IPS-15b (cell line): ENCODE results near the gene FAM222A.

Source experiments
- H3K27me3 ChIP-seq: one replicate; pipeline ENCODE4 v1.6.1; 2013; ENCODE audit warnings: low read length; ENCODE audit not compliant: control insufficient read depth, insufficient read depth
- H3K36me3 ChIP-seq: one replicate; pipeline ENCODE4 v1.6.1; 2013; ENCODE audit warnings: low read length; ENCODE audit not compliant: control insufficient read depth, insufficient read depth
- H3K4me1 ChIP-seq: one replicate; pipeline ENCODE4 v1.6.1; 2013; ENCODE audit warnings: mild to moderate bottlenecking, low read length; ENCODE audit not compliant: control insufficient read depth, insufficient read depth
- H3K4me3 ChIP-seq: one replicate; pipeline ENCODE4 v1.5.1; 2013; ENCODE audit warnings: low read depth, low read length
- H3K9ac ChIP-seq: one replicate; pipeline ENCODE4 v1.6.1; 2013; ENCODE audit warnings: low read depth, mild to moderate bottlenecking, low read length
- H3K9me3 ChIP-seq: one replicate; pipeline ENCODE4 v1.6.1; 2013; ENCODE audit warnings: mild to moderate bottlenecking, low read length; ENCODE audit not compliant: control insufficient read depth, insufficient read depth

The FAM222A gene

GRCh38 chr12:109730306-109731145 lies 16.9 kb downstream of the FAM222A start:
- Histone ChIP-seq H3K27me3 (no peaks in the 10 kb centered on the region), H3K4me1 (peaks cover 2% of the 10 kb centered on the region), H3K36me3 (no peaks in the 10 kb centered on the region), H3K9ac (no peak overlapping the region), H3K4me3 (no peak overlapping the region), H3K9me3 (no peaks in the 10 kb centered on the region)

GRCh38 chr12:109731231-109731731 lies 17.7 kb downstream of the FAM222A start:
- no peaks in the 10 kb centered on the region for H3K36me3 ChIP-seq
- H3K4me1 ChIP-seq, result peaks cover 2% of the 10 kb centered on the region
- no peak overlapping the region for H3K9ac ChIP-seq
- no peaks in the 10 kb centered on the region for H3K27me3 ChIP-seq
- no peak overlapping the region for H3K4me3 ChIP-seq
- H3K9me3 ChIP-seq, result no peaks in the 10 kb centered on the region

- Histone ChIP-seq H3K4me1 (peaks cover 2% of the 10 kb centered on the region), H3K27me3 (no peaks in the 10 kb centered on the region), H3K4me3 (no peak overlapping the region), H3K9ac (no peak overlapping the region), H3K36me3 (no peaks in the 10 kb centered on the region), H3K9me3 (no peaks in the 10 kb centered on the region)
Observed at GRCh38 chr12:109731806-109732205, 18.2 kb downstream of the FAM222A start.

GRCh38 chr12:109732321-109733305 lies 19.0 kb downstream of the FAM222A start:
- Histone ChIP-seq H3K4me1 (peaks cover 2% of the 10 kb centered on the region), H3K9ac (no peak overlapping the region), H3K9me3 (no peaks in the 10 kb centered on the region), H3K4me3 (no peak overlapping the region), H3K36me3 (no peaks in the 10 kb centered on the region), H3K27me3 (no peaks in the 10 kb centered on the region)

GRCh38 chr12:109734219-109735000 lies 20.8 kb downstream of the FAM222A start:
- no peak overlapping the region for H3K9ac ChIP-seq
- H3K4me3 ChIP-seq, result no peak overlapping the region
- H3K36me3 ChIP-seq, result no peaks in the 10 kb centered on the region
- H3K9me3 ChIP-seq, result no peaks in the 10 kb centered on the region
- no peaks in the 10 kb centered on the region for H3K27me3 ChIP-seq
- peaks cover 2% of the 10 kb centered on the region for H3K4me1 ChIP-seq

GRCh38 chr12:109735051-109735521 lies 21.5 kb downstream of the FAM222A start:
- Histone ChIP-seq H3K4me3 (no peak overlapping the region), H3K9ac (no peak overlapping the region), H3K36me3 (no peaks in the 10 kb centered on the region), H3K27me3 (no peaks in the 10 kb centered on the region), H3K9me3 (no peaks in the 10 kb centered on the region), H3K4me1 (peaks cover 2% of the 10 kb centered on the region)

- peaks cover 2% of the 10 kb centered on the region for H3K4me1 ChIP-seq
- no peaks in the 10 kb centered on the region for H3K27me3 ChIP-seq
- no peaks in the 10 kb centered on the region for H3K9me3 ChIP-seq
- H3K4me3 ChIP-seq, result peak overlapping the region; percentile 4
- no peak overlapping the region for H3K9ac ChIP-seq
- no peaks in the 10 kb centered on the region for H3K36me3 ChIP-seq
Observed at GRCh38 chr12:109735825-109736551, 22.4 kb downstream of the FAM222A start.

GRCh38 chr12:109736552-109737108 lies 23.0 kb downstream of the FAM222A start:
- Histone ChIP-seq H3K4me1 (peaks cover 2% of the 10 kb centered on the region), H3K9ac (no peak overlapping the region), H3K36me3 (no peaks in the 10 kb centered on the region), H3K9me3 (no peaks in the 10 kb centered on the region), H3K4me3 (peak overlapping the region; percentile 4), H3K27me3 (no peaks in the 10 kb centered on the region)

GRCh38 chr12:109737126-109737525 lies 23.5 kb downstream of the FAM222A start:
- Histone ChIP-seq H3K9ac (no peak overlapping the region), H3K4me3 (no peak overlapping the region)

GRCh38 chr12:109737631-109738030 lies 24.0 kb downstream of the FAM222A start:
- H3K36me3 ChIP-seq, result no peaks in the 10 kb centered on the region
- no peak overlapping the region for H3K4me3 ChIP-seq
- H3K9ac ChIP-seq, result no peak overlapping the region
- H3K27me3 ChIP-seq, result no peaks in the 10 kb centered on the region
- peaks cover 2% of the 10 kb centered on the region for H3K4me1 ChIP-seq
- no peaks in the 10 kb centered on the region for H3K9me3 ChIP-seq

More at GRCh38 chr12:109737126-109737525, 23.5 kb downstream of the FAM222A start:
- Histone ChIP-seq H3K36me3 (no peaks in the 10 kb centered on the region), H3K4me1 (peaks cover 2% of the 10 kb centered on the region), H3K9me3 (no peaks in the 10 kb centered on the region), H3K27me3 (no peaks in the 10 kb centered on the region)
